HepG2 (cell line): ENCODE measurements around the gene INO80E. TPM values are rescaled to one million over a fixed set of nuclear protein-coding genes. Genes with fewer than 3 reads are reported as not detected.

Experiments
- AKAP8 ChIP-seq: sonication (generic); formaldehyde crosslinking; IDR thresholded peaks from 2 replicates; pipeline ENCODE4 v1.5.1; 2020; ENCODE audit warnings: mild to moderate bottlenecking, missing genetic modification reagents
- CCAR2 ChIP-seq: fragments of 200-400 bp; formaldehyde crosslinking; optimal IDR thresholded peaks from 2 replicates; pipeline ENCODE3; 2018; ENCODE audit warnings: low read depth, mild to moderate bottlenecking, low read length, moderate library complexity
- ELF4 ChIP-seq: sonication (generic); formaldehyde crosslinking; IDR thresholded peaks from 2 replicates; pipeline ENCODE4 v1.5.0; 2020; ENCODE audit warnings: missing genetic modification reagents, mild to moderate bottlenecking, moderate library complexity, borderline replicate concordance
- ERF ChIP-seq: IDR thresholded peaks from 2 replicates; pipeline ENCODE4 v1.6.1; 2018; ENCODE audit warnings: missing biosample characterization, missing genetic modification reagents
- HDAC1 ChIP-seq: sonication (generic); formaldehyde crosslinking; IDR thresholded peaks from 2 replicates; pipeline ENCODE4 v1.5.1; 2020; ENCODE audit warnings: mild to moderate bottlenecking, missing genetic modification reagents
- ISX ChIP-seq: sonication (generic); formaldehyde crosslinking; conservative IDR thresholded peaks from 2 replicates; pipeline ENCODE4 v1.5.0; 2020; ENCODE audit warnings: missing genetic modification reagents
- NFRKB ChIP-seq: fragments of 450-650 bp; IDR thresholded peaks from 2 replicates; pipeline ENCODE4 v1.6.1; 2017
- NR1H2 ChIP-seq: sonication (generic); formaldehyde crosslinking; IDR thresholded peaks from 2 replicates; pipeline ENCODE4 v1.8.1; 2022; ENCODE audit warnings: low read depth, missing genetic modification reagents, borderline replicate concordance
- SRF ChIP-seq: IDR thresholded peaks from 2 replicates; pipeline ENCODE4 v1.6.1; 2011; ENCODE audit warnings: mild to moderate bottlenecking, low read depth, low read length, moderate library complexity
- TAF15 ChIP-seq: fragments of 200-400 bp; formaldehyde crosslinking; IDR thresholded peaks from one replicate; pipeline ENCODE4 v1.6.1; 2018; ENCODE audit warnings: mild to moderate bottlenecking, low read depth, low read length; ENCODE audit not compliant: poor library complexity, severe bottlenecking
- ZBTB7A ChIP-seq: sonication (generic); formaldehyde crosslinking; IDR thresholded peaks from 2 replicates; pipeline ENCODE4 v1.8.0; 2022; ENCODE audit warnings: mild to moderate bottlenecking, missing genetic modification reagents
- ZNF350 ChIP-seq: sonication (generic); formaldehyde crosslinking; IDR thresholded peaks from 2 replicates; pipeline ENCODE4 v1.4.0; 2020; ENCODE audit warnings: mild to moderate bottlenecking, low read depth, missing genetic modification reagents, borderline replicate concordance
- ZNF354B ChIP-seq: sonication (generic); formaldehyde crosslinking; IDR thresholded peaks from 2 replicates; pipeline ENCODE4 v1.8.0; 2022; ENCODE audit warnings: mild to moderate bottlenecking, missing genetic modification reagents
- ZNF543 ChIP-seq: sonication (generic); formaldehyde crosslinking; IDR thresholded peaks from 2 replicates; pipeline ENCODE4 v1.4.0; 2020; ENCODE audit warnings: mild to moderate bottlenecking, missing genetic modification reagents
- ZNF780A ChIP-seq: sonication (generic); formaldehyde crosslinking; IDR thresholded peaks from 2 replicates; pipeline ENCODE4 v1.8.0; 2022; ENCODE audit warnings: mild to moderate bottlenecking, missing genetic modification reagents, moderate library complexity
- ZNF816 ChIP-seq: sonication (generic); formaldehyde crosslinking; IDR thresholded peaks from 2 replicates; pipeline ENCODE4 v1.8.0; 2022; ENCODE audit warnings: missing genetic modification reagents, mild to moderate bottlenecking, borderline replicate concordance
- polyA plus RNA-seq, 8 experiments: library from polyadenylated mRNA; depleted of rRNA in 3 of 8; stranded (reverse) in 7 of 8; unstranded in 1 of 8; fragments of >200 nt; fragmentation: Illumina TruSeq in 4 of 8; extraction: Trizol in 4 of 8; gene quantifications; 2 replicates each; pipeline versions ENCODE4 v1.2.1 to v1.2.3, GENCODE V29; 2011 to 2016; ENCODE audit warnings: low read depth in 4 of 8, missing spikeins in 1 of 8, mixed read lengths in 1 of 8; ENCODE audit not compliant: insufficient read depth in 1 of 8
- total RNA-seq, 5 experiments: library from RNA; depleted of rRNA; stranded (reverse); fragments of >200 nt; fragmentation: Illumina TruSeq; extraction: Trizol; gene quantifications; 2 replicates each; pipeline ENCODE4 v1.2.3, GENCODE V29; 2016; ENCODE audit warnings: low read depth in 1 of 5
- TF ChIP-seq, protein P1 (sequence below): sonication (generic); formaldehyde crosslinking; IDR thresholded peaks from 2 replicates; pipeline ENCODE4 v1.5.0; 2020; ENCODE audit warnings: missing genetic modification reagents, mild to moderate bottlenecking, borderline replicate concordance
- TF ChIP-seq, protein P2 (sequence below): sonication (generic); formaldehyde crosslinking; IDR thresholded peaks from 2 replicates; pipeline ENCODE4 v1.5.1; 2020; ENCODE audit warnings: mild to moderate bottlenecking, missing genetic modification reagents
- TF ChIP-seq, protein P3 (sequence below): sonication (generic); formaldehyde crosslinking; IDR thresholded peaks from 2 replicates; pipeline ENCODE4 v1.4.0; 2020; ENCODE audit warnings: missing genetic modification reagents; ENCODE audit errors: not compliant biosample characterization
- TF ChIP-seq, protein P4 (sequence below): sonication (generic); formaldehyde crosslinking; IDR thresholded peaks from 2 replicates; pipeline ENCODE4 v1.4.0; 2020; ENCODE audit warnings: missing genetic modification reagents
- TF ChIP-seq, protein P5 (sequence below): sonication (generic); formaldehyde crosslinking; IDR thresholded peaks from 2 replicates; pipeline ENCODE4 v1.5.0; 2020; ENCODE audit warnings: missing genetic modification reagents

Gene INO80E
- total and polyA plus RNA-seq, 2 of the 13 experiments (the other 11 are each of a cell fraction or from before 2014, with no cell fraction given) = 25.8 to 45.6 TPM

GRCh38 chr16:30052671-30053372, 56.8 kb downstream of the INO80E start (continued):
- TF ChIP-seq, protein P1, sequence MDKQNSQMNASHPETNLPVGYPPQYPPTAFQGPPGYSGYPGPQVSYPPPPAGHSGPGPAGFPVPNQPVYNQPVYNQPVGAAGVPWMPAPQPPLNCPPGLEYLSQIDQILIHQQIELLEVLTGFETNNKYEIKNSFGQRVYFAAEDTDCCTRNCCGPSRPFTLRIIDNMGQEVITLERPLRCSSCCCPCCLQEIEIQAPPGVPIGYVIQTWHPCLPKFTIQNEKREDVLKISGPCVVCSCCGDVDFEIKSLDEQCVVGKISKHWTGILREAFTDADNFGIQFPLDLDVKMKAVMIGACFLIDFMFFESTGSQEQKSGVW = no peak
- TF ChIP-seq ZNF350 (CRISPR knock-in tag) = peak; percentile 92; the same call in 1 of the 2 replicates
- peak; percentile 82; the same call in 1 of the 2 replicates for TF ChIP-seq ZNF816 (CRISPR knock-in tag)
- peak; percentile 98 for TF ChIP-seq ZNF543
- TF ChIP-seq, protein P2, sequence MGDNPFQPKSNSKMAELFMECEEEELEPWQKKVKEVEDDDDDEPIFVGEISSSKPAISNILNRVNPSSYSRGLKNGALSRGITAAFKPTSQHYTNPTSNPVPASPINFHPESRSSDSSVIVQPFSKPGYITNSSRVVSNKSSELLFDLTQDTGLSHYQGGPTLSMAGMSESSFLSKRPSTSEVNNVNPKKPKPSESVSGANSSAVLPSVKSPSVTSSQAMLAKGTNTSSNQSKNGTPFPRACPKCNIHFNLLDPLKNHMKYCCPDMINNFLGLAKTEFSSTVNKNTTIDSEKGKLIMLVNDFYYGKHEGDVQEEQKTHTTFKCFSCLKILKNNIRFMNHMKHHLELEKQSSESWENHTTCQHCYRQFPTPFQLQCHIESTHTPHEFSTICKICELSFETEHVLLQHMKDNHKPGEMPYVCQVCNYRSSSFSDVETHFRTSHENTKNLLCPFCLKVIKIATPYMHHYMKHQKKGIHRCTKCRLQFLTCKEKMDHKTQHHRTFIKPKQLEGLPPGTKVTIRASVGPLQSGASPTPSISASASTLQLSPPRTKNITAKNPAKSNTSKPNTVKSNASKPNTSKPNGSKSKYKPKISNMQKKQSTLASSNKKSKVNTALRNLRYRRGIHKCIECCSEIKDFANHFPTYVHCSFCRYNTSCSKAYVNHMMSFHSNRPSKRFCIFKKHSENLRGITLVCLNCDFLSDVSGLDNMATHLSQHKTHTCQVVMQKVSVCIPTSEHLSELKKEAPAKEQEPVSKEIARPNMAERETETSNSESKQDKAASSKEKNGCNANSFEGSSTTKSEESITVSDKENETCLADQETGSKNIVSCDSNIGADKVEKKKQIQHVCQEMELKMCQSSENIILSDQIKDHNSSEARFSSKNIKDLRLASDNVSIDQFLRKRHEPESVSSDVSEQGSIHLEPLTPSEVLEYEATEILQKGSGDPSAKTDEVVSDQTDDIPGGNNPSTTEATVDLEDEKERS = 0 out of 2 replicates have a peak, but pooled peaks have one; percentile 26
- TF ChIP-seq ZNF780A (CRISPR knock-in tag) = peak; percentile 86; the same call in 1 of the 2 replicates
- TF ChIP-seq HDAC1 = peak; percentile 99
- TF ChIP-seq SRF = no peak
- TF ChIP-seq ISX (CRISPR knock-in tag) = peak; percentile 87; the same call in 1 of the 2 replicates
- TF ChIP-seq, protein P3, sequence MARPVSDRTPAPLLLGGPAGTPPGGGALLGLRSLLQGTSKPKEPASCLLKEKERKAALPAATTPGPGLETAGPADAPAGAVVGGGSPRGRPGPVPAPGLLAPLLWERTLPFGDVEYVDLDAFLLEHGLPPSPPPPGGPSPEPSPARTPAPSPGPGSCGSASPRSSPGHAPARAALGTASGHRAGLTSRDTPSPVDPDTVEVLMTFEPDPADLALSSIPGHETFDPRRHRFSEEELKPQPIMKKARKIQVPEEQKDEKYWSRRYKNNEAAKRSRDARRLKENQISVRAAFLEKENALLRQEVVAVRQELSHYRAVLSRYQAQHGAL = no peak
- peak; percentile 44 for TF ChIP-seq TAF15
- TF ChIP-seq ZNF354B (CRISPR knock-in tag) = 0 out of 2 replicates have a peak, but pooled peaks have one; percentile 81
- TF ChIP-seq CCAR2 = no peak
- peak; percentile 88 for TF ChIP-seq ZBTB7A (CRISPR knock-in tag)
- no peak for TF ChIP-seq NFRKB
- TF ChIP-seq, protein P4, sequence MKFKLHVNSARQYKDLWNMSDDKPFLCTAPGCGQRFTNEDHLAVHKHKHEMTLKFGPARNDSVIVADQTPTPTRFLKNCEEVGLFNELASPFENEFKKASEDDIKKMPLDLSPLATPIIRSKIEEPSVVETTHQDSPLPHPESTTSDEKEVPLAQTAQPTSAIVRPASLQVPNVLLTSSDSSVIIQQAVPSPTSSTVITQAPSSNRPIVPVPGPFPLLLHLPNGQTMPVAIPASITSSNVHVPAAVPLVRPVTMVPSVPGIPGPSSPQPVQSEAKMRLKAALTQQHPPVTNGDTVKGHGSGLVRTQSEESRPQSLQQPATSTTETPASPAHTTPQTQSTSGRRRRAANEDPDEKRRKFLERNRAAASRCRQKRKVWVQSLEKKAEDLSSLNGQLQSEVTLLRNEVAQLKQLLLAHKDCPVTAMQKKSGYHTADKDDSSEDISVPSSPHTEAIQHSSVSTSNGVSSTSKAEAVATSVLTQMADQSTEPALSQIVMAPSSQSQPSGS = peak; percentile 86
- peak; percentile 79; the same call in 1 of the 2 replicates for TF ChIP-seq ELF4
- TF ChIP-seq, protein P5, sequence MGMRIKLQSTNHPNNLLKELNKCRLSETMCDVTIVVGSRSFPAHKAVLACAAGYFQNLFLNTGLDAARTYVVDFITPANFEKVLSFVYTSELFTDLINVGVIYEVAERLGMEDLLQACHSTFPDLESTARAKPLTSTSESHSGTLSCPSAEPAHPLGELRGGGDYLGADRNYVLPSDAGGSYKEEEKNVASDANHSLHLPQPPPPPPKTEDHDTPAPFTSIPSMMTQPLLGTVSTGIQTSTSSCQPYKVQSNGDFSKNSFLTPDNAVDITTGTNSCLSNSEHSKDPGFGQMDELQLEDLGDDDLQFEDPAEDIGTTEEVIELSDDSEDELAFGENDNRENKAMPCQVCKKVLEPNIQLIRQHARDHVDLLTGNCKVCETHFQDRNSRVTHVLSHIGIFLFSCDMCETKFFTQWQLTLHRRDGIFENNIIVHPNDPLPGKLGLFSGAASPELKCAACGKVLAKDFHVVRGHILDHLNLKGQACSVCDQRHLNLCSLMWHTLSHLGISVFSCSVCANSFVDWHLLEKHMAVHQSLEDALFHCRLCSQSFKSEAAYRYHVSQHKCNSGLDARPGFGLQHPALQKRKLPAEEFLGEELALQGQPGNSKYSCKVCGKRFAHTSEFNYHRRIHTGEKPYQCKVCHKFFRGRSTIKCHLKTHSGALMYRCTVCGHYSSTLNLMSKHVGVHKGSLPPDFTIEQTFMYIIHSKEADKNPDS (CRISPR knock-in tag) = peak; percentile 91; the same call in 1 of the 2 replicates
- peak; percentile 86; the same call in 1 of the 2 replicates for TF ChIP-seq AKAP8 (CRISPR knock-in tag)
- TF ChIP-seq NR1H2 = peak; percentile 64; the same call in 1 of the 2 replicates
- TF ChIP-seq ERF (CRISPR knock-in tag) = peak; percentile 97
